Adrenal gland (tissue), 12 donors: ENCODE results near the gene VSTM2B. TPM values are rescaled to one million over a fixed set of nuclear protein-coding genes. Genes with fewer than 3 reads are reported as not detected.

Source experiments
- DNase-seq, 7 donors: peaks; one replicate each; pipeline ENCODE4 v3.0.0-alpha.2; 2019 to 2020
- H3K27ac ChIP-seq, 5 donors: fragments of 200-600 bp; sonication (generic) in 4 of 5; 1 replicate in 3 of 5; 2 replicates in 2 of 5; pipeline versions ENCODE4 v1.5.1 to v1.8.0; 2016 to 2020; ENCODE audit warnings: mild to moderate bottlenecking in 1 of 5
- H3K27me3 ChIP-seq: fragments of 200-600 bp; 2 replicates; pipeline ENCODE4 v1.8.0; 2021
- H3K36me3 ChIP-seq, 2 donors: fragments of 200-600 bp; replicated peaks in 1 of 2; 1 replicate in 1 of 2; 2 replicates in 1 of 2; pipeline versions ENCODE4 v1.5.1 to v1.8.0; 2018 to 2022
- H3K4me1 ChIP-seq, 2 donors: fragments of 200-600 bp; replicated peaks in 1 of 2; 1 replicate in 1 of 2; 2 replicates in 1 of 2; pipeline versions ENCODE4 v1.5.1 to v1.8.0; 2018 to 2021
- H3K4me3 ChIP-seq, 4 donors: fragments of 200-600 bp; sonication (generic) in 3 of 4; one replicate each; pipeline ENCODE4 v1.5.1; 2016 to 2018
- H3K9me3 ChIP-seq, 3 donors: fragments of 200-600 bp; sonication (generic) in 1 of 3; replicated peaks in 1 of 3; 1 replicate in 2 of 3; 2 replicates in 1 of 3; pipeline versions ENCODE4 v1.5.1 to v1.8.0; 2016 to 2021
- CTCF ChIP-seq, 6 experiments: fragments of 450-650 bp in 4 of 6; fragments of 200-600 bp in 2 of 6; sonication (generic) in 1 of 6; IDR thresholded peaks; 1 replicate in 5 of 6; 2 replicates in 1 of 6; pipeline versions ENCODE4 v1.5.1 to v1.8.0; 2016 to 2021; ENCODE audit warnings: antibody characterized with exemption in 6 of 6, mild to moderate bottlenecking in 2 of 6, moderate library complexity in 1 of 6
- POLR2A ChIP-seq, 2 donors: fragments of 450-650 bp; IDR thresholded peaks; one replicate each; pipeline ENCODE4 v1.6.1; 2017; ENCODE audit warnings: antibody characterized with exemption in 2 of 2, mild to moderate bottlenecking in 2 of 2, moderate library complexity in 1 of 2
- WGBS, 4 donors: extraction: QIAGEN DNeasy Blood & Tissue Kit in 2 of 4; methylation state at CpG; one replicate each; pipeline versions ENCODE4 v1.1.5 to v1.1.7; 2013 to 2017; 5-methylcytosine and 5-hydroxymethylcytosine counted together
- intact Hi-C, 2 donors: fragments of 100-400 bp; cut with DNase I; formaldehyde crosslinking; loops; one replicate each; pipeline versions ENCODE4 v1.14.1 to v1.15.0; 2022 to 2023
- polyA plus RNA-seq, 3 donors: library from polyadenylated mRNA; stranded (reverse); fragments of 200-250 nt in 2 of 3; fragments of 350-450 nt in 1 of 3; fragmentation: Illumina TruSeq in 1 of 3; extraction: RNeasy Lipid Tissue Mini Kit (QIAGEN cat#74804) in 1 of 3; gene quantifications; one replicate each; pipeline ENCODE4 v1.2.3, GENCODE V29; 2013 to 2014
- total RNA-seq, 9 donors: library from RNA; depleted of rRNA in 4 of 9; stranded (reverse); fragments of >200 nt in 4 of 9; fragments of 120-200 nt in 1 of 9; fragmentation: NEBNext Ultra II Directional in 1 of 9; extraction: Animal tissue kit (Norgen Biotek cat#: 25700) in 1 of 9; gene quantifications; one replicate each; pipeline versions ENCODE4 v1.1.0 to v1.2.4, GENCODE V29; 2013 to 2023
- donor health status: healthy with polysubstance abuse.
- donor health status: Bipolar disorder and iron deficiency.
- donor health status: DM: yes; HTN: yes; CAD: no.
- donor health status: DM: no; HTN: no; CAD: no.
- donor health status: DM: no; HTN: no; CAD: no.
- donor health status: DM: yes; HTN: yes; CAD: no.

VSTM2B gene
- total and polyA plus RNA-seq, 12 donors: 0.09 to 1.3 (median 0.64) TPM; not detected in 8

DNA sequence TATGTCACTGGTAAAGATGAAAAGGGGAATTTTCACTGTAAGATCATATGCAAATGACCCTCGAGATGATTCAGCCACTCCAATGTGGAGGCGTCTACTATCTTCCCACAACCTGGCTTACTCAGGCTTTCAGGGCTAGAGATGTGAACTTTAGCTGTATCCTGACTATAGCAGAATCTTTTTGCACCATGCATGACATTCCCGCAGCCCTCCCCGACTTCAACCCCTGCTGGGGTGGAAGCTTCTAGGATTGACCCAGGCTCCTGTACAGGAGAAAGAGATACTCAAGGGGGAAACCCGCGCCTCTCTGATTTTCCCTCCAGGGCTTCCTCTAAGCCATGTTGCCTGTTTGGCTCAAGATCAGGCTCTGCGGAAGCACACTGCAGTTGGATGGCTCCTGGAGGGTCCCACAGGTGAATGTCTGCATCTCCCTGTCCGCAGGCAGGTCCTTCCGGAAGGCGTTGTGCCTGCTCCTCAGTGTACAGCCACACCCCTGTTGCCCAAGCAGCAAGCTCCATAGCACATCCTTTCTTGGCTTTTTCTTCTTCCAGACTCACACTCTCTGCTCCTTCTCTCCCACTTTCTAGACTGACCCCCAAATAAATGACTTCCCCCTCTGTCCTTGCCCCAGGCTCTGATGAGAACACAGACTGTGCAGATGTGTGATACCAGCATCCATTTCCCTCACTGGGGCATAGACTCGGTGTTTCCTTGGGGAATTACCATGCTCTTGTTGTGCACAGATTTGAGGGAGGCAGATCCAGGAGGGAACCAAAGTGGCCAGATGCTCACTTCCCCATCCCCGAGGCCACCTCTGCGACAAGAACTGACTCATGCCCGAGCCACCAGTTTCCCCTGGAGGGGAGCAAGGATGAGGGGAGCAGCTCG, 51.2 kb downstream of the VSTM2B start:
- Histone ChIP-seq H3K36me3 (no peaks in the 10 kb centered on the region), H3K9me3 (no peaks in the 10 kb centered on the region), H3K27ac (no peak overlapping the region), H3K27me3 (peaks cover 4% of the 10 kb centered on the region), H3K4me3 (no peak overlapping the region), H3K4me1 (no peaks in the 10 kb centered on the region)
- DNase-seq: peak in 1 of 7 donors; percentile 11
- intact Hi-C loops: no loop called here
- no peak for TF ChIP-seq POLR2A (IDR thresholded peaks at IDR 0.05)
- TF ChIP-seq CTCF (IDR thresholded peaks at IDR 0.05): no peak
- WGBS, 4 donors: 55 to 64% (median 58%) methylated on average over 13 to 15 of the region's 15 CpGs

GRCh38 chr19:29577649-29577963, 51.8 kb downstream of the VSTM2B start:
- no peaks in the 10 kb centered on the region for H3K9me3 ChIP-seq
- intact Hi-C loops: no loop called here
- no peaks in the 10 kb centered on the region for H3K4me1 ChIP-seq
- no peak for DNase-seq
- no peak for TF ChIP-seq CTCF (IDR thresholded peaks at IDR 0.05)
- no peak for TF ChIP-seq POLR2A (IDR thresholded peaks at IDR 0.05)
- 68 to 80% (median 73%) methylated on average over 2 to 3 of the region's 3 CpGs for WGBS, 4 donors
- H3K36me3 ChIP-seq: no peaks in the 10 kb centered on the region
- no peak overlapping the region for H3K4me3 ChIP-seq
- H3K27me3 ChIP-seq: peaks cover 4% of the 10 kb centered on the region
- no peak overlapping the region for H3K27ac ChIP-seq

- H3K27ac ChIP-seq: no peak overlapping the region
- H3K4me1 ChIP-seq: no peaks in the 10 kb centered on the region
- WGBS, 4 donors: 55 to 74% (median 73%) methylated on average over 8 of the region's 8 CpGs
- no peak for TF ChIP-seq CTCF (IDR thresholded peaks at IDR 0.05)
- no peak for TF ChIP-seq POLR2A (IDR thresholded peaks at IDR 0.05)
- no peaks in the 10 kb centered on the region for H3K9me3 ChIP-seq
- H3K36me3 ChIP-seq: no peaks in the 10 kb centered on the region
- H3K27me3 ChIP-seq: peaks cover 4% of the 10 kb centered on the region
- H3K4me3 ChIP-seq: no peak overlapping the region
- intact Hi-C loops: no loop called here
- DNase-seq: no peak
Measured at GRCh38 chr19:29578349-29578748, 52.6 kb downstream of the VSTM2B start.

DNA sequence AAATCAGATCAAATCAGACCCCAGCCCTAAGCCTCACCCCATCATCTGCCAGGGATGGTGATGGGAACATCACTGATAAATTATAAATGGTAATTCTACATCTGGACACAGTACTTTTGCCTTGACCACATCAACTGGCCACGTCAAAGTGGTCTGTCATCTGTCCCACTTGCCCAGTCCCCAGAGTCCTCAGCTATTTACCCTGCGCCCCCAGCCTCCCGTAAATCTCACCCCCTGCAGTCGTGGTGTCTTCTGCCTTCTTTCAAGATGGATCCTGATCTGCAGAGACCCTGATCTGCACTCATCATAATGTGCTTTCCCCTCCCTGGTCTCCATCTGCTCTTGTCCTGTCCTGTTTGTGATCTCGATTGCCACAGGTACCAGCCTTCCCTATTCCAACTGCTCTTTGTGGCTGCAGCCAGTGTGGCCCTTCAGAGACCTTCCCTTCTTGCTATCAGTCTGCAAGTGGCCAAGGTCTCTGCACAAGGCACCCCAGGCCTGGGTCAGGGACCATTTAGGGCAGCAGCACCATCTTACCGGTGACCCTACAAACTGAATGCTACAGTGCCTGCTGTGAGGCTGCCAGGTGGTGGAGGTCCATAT, 53.6 kb downstream of the VSTM2B start:
- intact Hi-C loops: no loop called here
- no peak overlapping the region for H3K27ac ChIP-seq
- TF ChIP-seq CTCF (IDR thresholded peaks at IDR 0.05) (no peak), POLR2A (IDR thresholded peaks at IDR 0.05) (no peak)
- no peaks in the 10 kb centered on the region for H3K27me3 ChIP-seq
- DNase-seq: peak in 1 of 7 donors; percentile 13
- no peak overlapping the region for H3K4me3 ChIP-seq
- no peaks in the 10 kb centered on the region for H3K9me3 ChIP-seq
- H3K36me3 ChIP-seq: no peaks in the 10 kb centered on the region
- no peaks in the 10 kb centered on the region for H3K4me1 ChIP-seq
- WGBS, 4 donors: 56 to 67% (median 62%) methylated on average over 5 to 6 of the region's 6 CpGs
